SU-DHL-6 (cell line): ENCODE measurements around the gene EEF2K.

Source experiments
- EZH2phosphoT487 ChIP-seq: fragments of 200-600 bp; sonication (generic), shearing (Covaris generic); conservative IDR thresholded peaks from 2 replicates; pipeline ENCODE4 v1.6.1; 2018; ENCODE audit warnings: mild to moderate bottlenecking, antibody characterized with exemption, low read length, moderate library complexity, mixed read lengths
- TF ChIP-seq, protein P1 (sequence below): fragments of 200-600 bp; sonication (generic); IDR thresholded peaks from one replicate; pipeline ENCODE4 v1.5.1; 2017; ENCODE audit warnings: antibody characterized with exemption, mild to moderate bottlenecking, low read length, moderate library complexity; ENCODE audit not compliant: insufficient read depth, poor library complexity, severe bottlenecking

DNA sequence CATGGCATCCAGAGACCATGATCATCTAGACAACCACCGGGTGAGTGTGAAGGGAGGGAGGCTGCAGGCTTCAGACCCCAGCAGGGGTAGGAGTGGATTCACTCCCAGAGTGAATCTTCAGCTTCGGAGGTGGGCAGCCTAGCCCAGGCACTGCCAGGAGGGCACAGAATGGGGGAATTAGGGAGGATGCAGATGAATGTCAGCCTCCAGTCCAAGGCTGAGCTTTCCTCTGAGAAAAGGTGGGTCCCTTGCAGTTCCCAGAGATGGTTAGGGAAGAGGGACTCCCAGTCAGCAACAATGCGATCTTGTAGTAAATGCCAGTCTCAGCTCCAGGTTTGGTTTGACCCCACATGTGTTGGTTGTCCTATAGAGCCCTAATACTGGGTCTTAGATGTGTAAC is 54.4 kb downstream of the EEF2K start:
- TF ChIP-seq, protein P1, sequence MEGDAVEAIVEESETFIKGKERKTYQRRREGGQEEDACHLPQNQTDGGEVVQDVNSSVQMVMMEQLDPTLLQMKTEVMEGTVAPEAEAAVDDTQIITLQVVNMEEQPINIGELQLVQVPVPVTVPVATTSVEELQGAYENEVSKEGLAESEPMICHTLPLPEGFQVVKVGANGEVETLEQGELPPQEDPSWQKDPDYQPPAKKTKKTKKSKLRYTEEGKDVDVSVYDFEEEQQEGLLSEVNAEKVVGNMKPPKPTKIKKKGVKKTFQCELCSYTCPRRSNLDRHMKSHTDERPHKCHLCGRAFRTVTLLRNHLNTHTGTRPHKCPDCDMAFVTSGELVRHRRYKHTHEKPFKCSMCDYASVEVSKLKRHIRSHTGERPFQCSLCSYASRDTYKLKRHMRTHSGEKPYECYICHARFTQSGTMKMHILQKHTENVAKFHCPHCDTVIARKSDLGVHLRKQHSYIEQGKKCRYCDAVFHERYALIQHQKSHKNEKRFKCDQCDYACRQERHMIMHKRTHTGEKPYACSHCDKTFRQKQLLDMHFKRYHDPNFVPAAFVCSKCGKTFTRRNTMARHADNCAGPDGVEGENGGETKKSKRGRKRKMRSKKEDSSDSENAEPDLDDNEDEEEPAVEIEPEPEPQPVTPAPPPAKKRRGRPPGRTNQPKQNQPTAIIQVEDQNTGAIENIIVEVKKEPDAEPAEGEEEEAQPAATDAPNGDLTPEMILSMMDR, result no peak
- TF ChIP-seq EZH2phosphoT487, result no peak
